ENCODE results near the gene SPAST. TPM values are rescaled to one million over a fixed set of nuclear protein-coding genes. Genes with fewer than 3 reads are reported as not detected.
A peak's percentile ranks its signal among the peaks of the same experiment; 100 is the strongest.

Gene SPAST
- total and polyA plus RNA-seq, 2 of the 13 experiments (the other 11 are each of a cell fraction or from before 2014, with no cell fraction given): 11.5 to 40.4 TPM

- TF ChIP-seq PAXIP1 (CRISPR knock-in tag; conservative IDR thresholded peaks at IDR 0.05) (peak; percentile 51; the same call in 1 of the 2 replicates), ZFP36L1 (CRISPR knock-in tag; IDR thresholded peaks at IDR 0.05) (no peak; the same call in 1 of the 2 replicates), ZNF646 (CRISPR knock-in tag; IDR thresholded peaks at IDR 0.05) (0 out of 2 replicates have a peak, but pooled peaks have one; percentile 22), CREBL2 (CRISPR knock-in tag; IDR thresholded peaks at IDR 0.05; ENCODE audit: borderline replicate concordance) (peak; percentile 73; the same call in 1 of the 2 replicates), ZNF446 (CRISPR knock-in tag; IDR thresholded peaks at IDR 0.05) (no peak; the same call in 1 of the 2 replicates), ARNT (IDR thresholded peaks at IDR 0.05) (no peak), TEAD2 (CRISPR knock-in tag; IDR thresholded peaks at IDR 0.05) (no peak; the same call in 1 of the 2 replicates), PPARG (CRISPR knock-in tag; conservative IDR thresholded peaks at IDR 0.05) (peak; percentile 46; the same call in 1 of the 2 replicates), ZNF460 (CRISPR knock-in tag; IDR thresholded peaks at IDR 0.05; ENCODE audit: borderline replicate concordance) (no peak; the same call in 1 of the 2 replicates), ZNF451 (CRISPR knock-in tag; IDR thresholded peaks at IDR 0.05) (peak; percentile 65), ZNF569 (CRISPR knock-in tag; IDR thresholded peaks at IDR 0.05; ENCODE audit: borderline replicate concordance) (no peak), FOSL2 (CRISPR knock-in tag; IDR thresholded peaks at IDR 0.05) (peak; percentile 50; the same call in 1 of the 2 replicates), SMAD9 (CRISPR knock-in tag; IDR thresholded peaks at IDR 0.05) (peak; percentile 97), ZNF546 (CRISPR knock-in tag; conservative IDR thresholded peaks at IDR 0.05) (peak; percentile 56; the same call in 1 of the 2 replicates), ARID3A (IDR thresholded peaks at IDR 0.05; ENCODE audit: low read depth, low read length) (no peak), KAT8 (CRISPR knock-in tag; IDR thresholded peaks at IDR 0.05) (peak; percentile 96)
Observed at GRCh38 chr2:32039447-32040219, 23.7 kb upstream of the SPAST start, which contains the start of gene DPY30 (continued).

Data from HepG2 (cell line).